Trophoblast cell (in vitro differentiated cells and primary cell): ENCODE data around the gene C11orf97.

Source experiments
- DNase-seq, 2 donors: peaks; one replicate each; pipeline ENCODE4 v3.0.0-alpha.2; 2016
- H2AFZ ChIP-seq: 2 replicates; pipeline ENCODE4 v1.6.1; 2013; ENCODE audit warnings: low read length, moderate library complexity, mild to moderate bottlenecking; ENCODE audit not compliant: insufficient read depth, poor library complexity
- H2AK5ac ChIP-seq: 2 replicates; pipeline ENCODE4 v1.6.1; 2013; ENCODE audit warnings: mild to moderate bottlenecking, low read length
- H2BK120ac ChIP-seq: 2 replicates; pipeline ENCODE4 v1.6.1; 2013; ENCODE audit warnings: low read length, mild to moderate bottlenecking, moderate library complexity; ENCODE audit not compliant: insufficient read depth, poor library complexity
- H2BK12ac ChIP-seq: 2 replicates; pipeline ENCODE4 v1.6.1; 2013; ENCODE audit warnings: mild to moderate bottlenecking, low read length, moderate library complexity
- H2BK5ac ChIP-seq: 2 replicates; pipeline ENCODE4 v1.6.1; 2013; ENCODE audit warnings: low read length, low read depth, moderate library complexity, mild to moderate bottlenecking; ENCODE audit not compliant: poor library complexity
- H3K14ac ChIP-seq: 2 replicates; pipeline ENCODE4 v1.6.1; 2013; ENCODE audit warnings: mild to moderate bottlenecking, low read length
- H3K18ac ChIP-seq: 2 replicates; pipeline ENCODE4 v1.6.1; 2013; ENCODE audit warnings: mild to moderate bottlenecking, low read length
- H3K23ac ChIP-seq: 2 replicates; pipeline ENCODE4 v1.6.1; 2013; ENCODE audit warnings: low read length
- H3K27ac ChIP-seq: 2 replicates; pipeline ENCODE4 v1.5.1; 2013; ENCODE audit warnings: low read depth, mild to moderate bottlenecking, inconsistent platforms, low read length, moderate library complexity
- H3K27me3 ChIP-seq: 2 replicates; pipeline ENCODE4 v1.6.1; 2013; ENCODE audit warnings: inconsistent platforms, mild to moderate bottlenecking, low read length, moderate library complexity; ENCODE audit not compliant: insufficient read depth
- H3K36me3 ChIP-seq, 2 experiments: 1 replicate in 1 of 2; 2 replicates in 1 of 2; pipeline ENCODE4 v1.6.1; 2013; ENCODE audit warnings: low read length in 2 of 2, mild to moderate bottlenecking in 2 of 2, moderate library complexity in 1 of 2; ENCODE audit not compliant: insufficient read depth in 2 of 2, control insufficient read depth in 1 of 2
- H3K4ac ChIP-seq: 2 replicates; pipeline ENCODE4 v1.6.1; 2013; ENCODE audit warnings: low read depth, mild to moderate bottlenecking, low read length, moderate library complexity
- H3K4me1 ChIP-seq, 2 experiments: 1 replicate in 1 of 2; 2 replicates in 1 of 2; pipeline ENCODE4 v1.6.1; 2013; ENCODE audit warnings: low read length in 2 of 2, mild to moderate bottlenecking in 2 of 2, moderate library complexity in 1 of 2; ENCODE audit not compliant: insufficient read depth in 2 of 2, control insufficient read depth in 1 of 2
- H3K4me2 ChIP-seq: 2 replicates; pipeline ENCODE4 v1.6.1; 2013; ENCODE audit warnings: inconsistent platforms, mild to moderate bottlenecking, low read length, moderate library complexity
- H3K4me3 ChIP-seq: 2 replicates; pipeline ENCODE4 v1.5.1; 2013; ENCODE audit warnings: mild to moderate bottlenecking, low read depth, low read length, inconsistent platforms
- H3K79me1 ChIP-seq: one replicate; pipeline ENCODE4 v1.6.1; 2013; ENCODE audit warnings: low read length
- H3K79me2 ChIP-seq: 2 replicates; pipeline ENCODE4 v1.6.1; 2013; ENCODE audit warnings: low read length, mild to moderate bottlenecking; ENCODE audit not compliant: control insufficient read depth, insufficient read depth, poor library complexity
- H3K9ac ChIP-seq: 2 replicates; pipeline ENCODE4 v1.6.1; 2013; ENCODE audit warnings: mild to moderate bottlenecking, low read length
- H3K9me3 ChIP-seq: 2 replicates; pipeline ENCODE4 v1.6.1; 2013; ENCODE audit warnings: low read depth, mild to moderate bottlenecking, control low read depth, inconsistent platforms, low read length; ENCODE audit not compliant: insufficient read depth
- H4K12ac ChIP-seq: 2 replicates; pipeline ENCODE4 v1.6.1; 2013; ENCODE audit warnings: low read depth, mild to moderate bottlenecking, low read length, moderate library complexity
- H4K8ac ChIP-seq: 2 replicates; pipeline ENCODE4 v1.6.1; 2013; ENCODE audit warnings: low read depth, mild to moderate bottlenecking, low read length, moderate library complexity
- H4K91ac ChIP-seq: one replicate; pipeline ENCODE4 v1.6.1; 2013; ENCODE audit warnings: low read depth, mild to moderate bottlenecking, low read length, moderate library complexity
- WGBS: extraction: QIAGEN DNeasy Blood & Tissue Kit; methylation state at CpG from one replicate; pipeline ENCODE4 v1.1.7; 2013; ENCODE audit warnings: missing lambda C conversion rate; ENCODE audit not compliant: insufficient read length, insufficient coverage; ENCODE audit errors: extremely low coverage; 5-methylcytosine and 5-hydroxymethylcytosine counted together

C11orf97 gene

DNA sequence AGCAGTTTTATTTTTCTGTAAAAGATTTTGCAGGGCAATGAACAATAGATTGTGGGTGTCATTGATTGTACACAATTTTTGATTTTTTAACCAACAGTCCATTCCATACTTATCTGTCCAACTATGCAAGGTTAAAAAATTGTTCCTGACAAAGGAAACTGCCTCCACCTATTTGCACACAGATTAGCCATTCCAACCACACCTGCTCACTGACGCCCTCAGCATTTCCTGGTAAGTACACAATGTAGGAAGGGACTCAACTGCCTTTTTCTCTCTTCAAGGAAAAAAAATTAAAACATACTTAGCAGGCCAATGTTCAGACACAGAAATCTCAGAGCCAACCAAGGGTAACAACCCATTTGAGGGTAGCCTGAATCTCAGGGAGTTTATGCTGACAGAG lies 27.2 kb downstream of the C11orf97 start:
- Histone ChIP-seq H4K12ac (no peak overlapping the region), H3K18ac (no peak overlapping the region), H3K4me2 (no peak overlapping the region), H2AK5ac (no peak overlapping the region), H3K79me1 (peaks cover 10% of the 10 kb centered on the region), H3K36me3 (no peaks in the 10 kb centered on the region), H3K9ac (no peak overlapping the region), H4K8ac (no peak overlapping the region), H3K14ac (no peak overlapping the region), H3K4me1 (peaks cover 0 to 4% of the 10 kb centered on the region in 2 experiments), H3K4ac (no peak overlapping the region), H3K9me3 (no peaks in the 10 kb centered on the region), H3K4me3 (no peak overlapping the region), H2AFZ (no peak overlapping the region), H2BK120ac (no peak overlapping the region), H2BK12ac (no peak overlapping the region), H3K27me3 (no peaks in the 10 kb centered on the region), H3K23ac (no peak overlapping the region), H3K79me2 (peaks cover 7% of the 10 kb centered on the region), H4K91ac (no peak overlapping the region), H3K27ac (no peak overlapping the region), H2BK5ac (no peak overlapping the region)
- no CpG with 5 or more reads among the region's 1 CpG for WGBS
- DNase-seq = no peak

GRCh38 chr11:94543695-94544645 lies 31.7 kb downstream of the C11orf97 start, which contains the start of gene FUT4:
TSS of gene FUT4 (plus strand) at chr11:94543921. CDS start at chr11:94544134, 213 bp downstream.
- peak; percentile 88 to 93 for DNase-seq
- peak within 1 kb of the TSS; percentile 85 for H3K9ac ChIP-seq
- H3K23ac ChIP-seq = no peak within 1 kb of the TSS
- H2BK120ac ChIP-seq = peak within 1 kb of the TSS; percentile 56
- H3K36me3 ChIP-seq = no peaks in the 10 kb centered on the region
- H3K4ac ChIP-seq = peak within 1 kb of the TSS; percentile 71
- H3K18ac ChIP-seq = peak within 1 kb of the TSS; percentile 76
- peak within 1 kb of the TSS; percentile 84 for H2AFZ ChIP-seq
- peak within 1 kb of the TSS; percentile 89 for H3K4me2 ChIP-seq
- H2BK5ac ChIP-seq = peak within 1 kb of the TSS; percentile 73
- H4K12ac ChIP-seq = peak within 1 kb of the TSS; percentile 94
- WGBS = no CpG with 5 or more reads among the region's 109 CpGs
- H4K91ac ChIP-seq = peak within 1 kb of the TSS; percentile 92
- H3K27ac ChIP-seq = peak within 1 kb of the TSS; percentile 95
- H3K9me3 ChIP-seq = no peaks in the 10 kb centered on the region
- H3K4me3 ChIP-seq = peak within 1 kb of the TSS; percentile 84
- H3K4me1 ChIP-seq = peaks cover 11 to 18% of the 10 kb centered on the region in 2 experiments
- H2BK12ac ChIP-seq = peak within 1 kb of the TSS; percentile 82
- peaks cover 18% of the 10 kb centered on the region for H3K79me2 ChIP-seq
- peak within 1 kb of the TSS; percentile 88 for H4K8ac ChIP-seq
- H3K27me3 ChIP-seq = no peaks in the 10 kb centered on the region
- peaks cover 17% of the 10 kb centered on the region for H3K79me1 ChIP-seq
- H3K14ac ChIP-seq = peak within 1 kb of the TSS; percentile 91
- peak within 1 kb of the TSS; percentile 25 for H2AK5ac ChIP-seq

- H3K18ac ChIP-seq = peak overlapping the region; percentile 76
- peak overlapping the region; percentile 94 for H4K12ac ChIP-seq
- H4K91ac ChIP-seq = peak overlapping the region; percentile 92
- H2BK12ac ChIP-seq = peak overlapping the region; percentile 82
- peak overlapping the region; percentile 25 for H2AK5ac ChIP-seq
- H4K8ac ChIP-seq = peak overlapping the region; percentile 88
- no peak overlapping the region for H3K23ac ChIP-seq
- peak overlapping the region; percentile 83 for H3K14ac ChIP-seq
- peak overlapping the region; percentile 95 for H3K27ac ChIP-seq
- H3K27me3 ChIP-seq = no peaks in the 10 kb centered on the region
- H3K9me3 ChIP-seq = no peaks in the 10 kb centered on the region
- peaks cover 17% of the 10 kb centered on the region for H3K79me1 ChIP-seq
- peak overlapping the region; percentile 71 for H3K4ac ChIP-seq
- peaks cover 11 to 21% of the 10 kb centered on the region in 2 experiments for H3K4me1 ChIP-seq
- peak overlapping the region; percentile 73 for H2BK5ac ChIP-seq
- H3K9ac ChIP-seq = peak overlapping the region; percentile 85
- H3K36me3 ChIP-seq = no peaks in the 10 kb centered on the region
- H3K4me2 ChIP-seq = peak overlapping the region; percentile 89
- peak overlapping the region; percentile 84 for H2AFZ ChIP-seq
- no CpG with 5 or more reads among the region's 59 CpGs for WGBS
- H3K79me2 ChIP-seq = peaks cover 18% of the 10 kb centered on the region
- no peak for DNase-seq
- peak overlapping the region; percentile 84 for H3K4me3 ChIP-seq
- peak overlapping the region; percentile 30 for H2BK120ac ChIP-seq
These were observed 32.5 kb downstream of the C11orf97 start for GRCh38 chr11:94544646-94545263.

DNA sequence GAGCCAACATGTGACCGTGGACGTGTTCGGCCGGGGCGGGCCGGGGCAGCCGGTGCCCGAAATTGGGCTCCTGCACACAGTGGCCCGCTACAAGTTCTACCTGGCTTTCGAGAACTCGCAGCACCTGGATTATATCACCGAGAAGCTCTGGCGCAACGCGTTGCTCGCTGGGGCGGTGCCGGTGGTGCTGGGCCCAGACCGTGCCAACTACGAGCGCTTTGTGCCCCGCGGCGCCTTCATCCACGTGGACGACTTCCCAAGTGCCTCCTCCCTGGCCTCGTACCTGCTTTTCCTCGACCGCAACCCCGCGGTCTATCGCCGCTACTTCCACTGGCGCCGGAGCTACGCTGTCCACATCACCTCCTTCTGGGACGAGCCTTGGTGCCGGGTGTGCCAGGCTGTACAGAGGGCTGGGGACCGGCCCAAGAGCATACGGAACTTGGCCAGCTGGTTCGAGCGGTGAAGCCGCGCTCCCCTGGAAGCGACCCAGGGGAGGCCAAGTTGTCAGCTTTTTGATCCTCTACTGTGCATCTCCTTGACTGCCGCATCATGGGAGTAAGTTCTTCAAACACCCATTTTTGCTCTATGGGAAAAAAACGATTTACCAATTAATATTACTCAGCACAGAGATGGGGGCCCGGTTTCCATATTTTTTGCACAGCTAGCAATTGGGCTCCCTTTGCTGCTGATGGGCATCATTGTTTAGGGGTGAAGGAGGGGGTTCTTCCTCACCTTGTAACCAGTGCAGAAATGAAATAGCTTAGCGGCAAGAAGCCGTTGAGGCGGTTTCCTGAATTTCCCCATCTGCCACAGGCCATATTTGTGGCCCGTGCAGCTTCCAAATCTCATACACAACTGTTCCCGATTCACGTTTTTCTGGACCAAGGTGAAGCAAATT lies 33.3 kb downstream of the C11orf97 start:
- H3K79me2 ChIP-seq = peaks cover 18% of the 10 kb centered on the region
- H3K18ac ChIP-seq = peak overlapping the region; percentile 76
- peak overlapping the region; percentile 83 for H3K14ac ChIP-seq
- H3K4ac ChIP-seq = peak overlapping the region; percentile 71
- no peak overlapping the region for H3K27ac ChIP-seq
- no CpG with 5 or more reads among the region's 54 CpGs for WGBS
- H2BK12ac ChIP-seq = peak overlapping the region; percentile 37
- H3K79me1 ChIP-seq = peaks cover 17% of the 10 kb centered on the region
- H4K12ac ChIP-seq = peak overlapping the region; percentile 5
- DNase-seq = peak; percentile 52 to 66
- H2BK120ac ChIP-seq = peak overlapping the region; percentile 30
- H3K4me1 ChIP-seq = peaks cover 11 to 21% of the 10 kb centered on the region in 2 experiments
- H2AFZ ChIP-seq = peak overlapping the region; percentile 37
- no peak overlapping the region for H3K23ac ChIP-seq
- peak overlapping the region; percentile 6 for H3K9ac ChIP-seq
- H3K36me3 ChIP-seq = no peaks in the 10 kb centered on the region
- H3K27me3 ChIP-seq = no peaks in the 10 kb centered on the region
- H3K4me2 ChIP-seq = peak overlapping the region; percentile 89
- peak overlapping the region; percentile 84 for H3K4me3 ChIP-seq
- no peak overlapping the region for H2BK5ac ChIP-seq
- H4K8ac ChIP-seq = peak overlapping the region; percentile 88
- peak overlapping the region; percentile 25 for H2AK5ac ChIP-seq
- no peaks in the 10 kb centered on the region for H3K9me3 ChIP-seq
- peak overlapping the region; percentile 92 for H4K91ac ChIP-seq
